A673 (cell line): Measurements from ENCODE around the gene PLB1.

Experiments
- CTCF ChIP-seq: fragments of 300-800, 200-600 bp; sonication (generic); conservative IDR thresholded peaks from 2 replicates; pipeline ENCODE4 v1.5.1; 2017; ENCODE audit warnings: low read depth, mild to moderate bottlenecking, antibody characterized with exemption, low read length, moderate library complexity, mixed read lengths
- EZH2 ChIP-seq: fragments of 200-600 bp; sonication (generic); IDR thresholded peaks from 2 replicates; pipeline ENCODE4 v1.6.1; 2017; ENCODE audit warnings: borderline replicate concordance, low read depth, mild to moderate bottlenecking, mixed read lengths, antibody characterized with exemption, low read length; ENCODE audit not compliant: poor library complexity, severe bottlenecking

DNA sequence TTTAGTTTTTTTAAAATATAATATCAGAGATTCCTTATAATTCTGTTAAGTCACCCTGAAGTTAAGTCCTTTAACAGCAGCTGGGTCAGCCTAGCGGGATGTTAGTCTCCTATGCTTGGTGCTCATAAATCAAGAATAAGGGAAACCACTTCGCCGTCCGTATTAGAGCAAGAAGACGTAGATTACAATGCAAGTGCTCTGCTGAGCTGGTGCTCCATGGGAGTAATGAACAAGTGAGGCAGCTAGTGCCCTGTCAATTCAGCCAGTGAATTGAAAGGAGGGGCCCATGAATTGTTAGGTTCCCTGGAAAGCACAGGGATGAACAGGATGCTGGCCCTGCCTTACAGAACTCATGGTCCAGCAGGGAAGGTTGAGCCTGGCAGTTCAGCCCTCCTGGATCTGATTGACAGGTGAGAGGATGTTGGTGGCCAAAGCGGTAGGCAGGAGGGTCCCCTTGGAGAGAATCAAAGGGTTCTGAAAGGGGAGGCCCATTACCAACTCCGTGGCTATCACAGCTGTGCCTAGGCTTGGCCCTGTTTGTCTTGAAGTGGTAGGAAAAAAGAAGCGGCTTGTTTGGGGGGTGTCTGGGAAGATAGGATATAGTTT is 30.8 kb downstream of the PLB1 start:
- no peak for TF ChIP-seq CTCF
- no peak for TF ChIP-seq EZH2
